ENCODE data around the gene PTPN3.

Gene PTPN3

GRCh38 chr9:109421026-109421970, 76.8 kb downstream of the PTPN3 start:
- DNase-seq: no peak

GRCh38 chr9:109419531-109419930, 78.6 kb downstream of the PTPN3 start:
- no peak for DNase-seq

- DNase-seq: no peak
Measured at GRCh38 chr9:109418827-109419226, 79.3 kb downstream of the PTPN3 start.

GRCh38 chr9:109417585-109418544, 80.2 kb downstream of the PTPN3 start:
- DNase-seq: no peak

GRCh38 chr9:109417054-109417453, 81.1 kb downstream of the PTPN3 start:
- DNase-seq: no peak

GRCh38 chr9:109416135-109416706, 81.9 kb downstream of the PTPN3 start:
- no peak for DNase-seq

- DNase-seq: no peak
Measured at GRCh38 chr9:109414125-109414785, 83.9 kb downstream of the PTPN3 start.

GRCh38 chr9:109411798-109412352, 86.2 kb downstream of the PTPN3 start:
- DNase-seq: peak; percentile 50

- DNase-seq: no peak
Measured at GRCh38 chr9:109411069-109411761, 86.9 kb downstream of the PTPN3 start.

GRCh38 chr9:109409773-109410397, 88.2 kb downstream of the PTPN3 start:
- DNase-seq: peak; percentile 5

- DNase-seq: no peak
Measured at GRCh38 chr9:109408759-109409462, 89.2 kb downstream of the PTPN3 start.

GRCh38 chr9:109403766-109404320, 94.3 kb downstream of the PTPN3 start:
- no peak for DNase-seq

- DNase-seq: no peak
Measured at GRCh38 chr9:109403116-109403515, 95.0 kb downstream of the PTPN3 start.

- no peak for DNase-seq
Measured at GRCh38 chr9:109401990-109402318, 96.2 kb downstream of the PTPN3 start.

GRCh38 chr9:109401169-109401989, 96.7 kb downstream of the PTPN3 start:
- DNase-seq: peak; percentile 81

GRCh38 chr9:109399258-109399767, 98.8 kb downstream of the PTPN3 start:
- DNase-seq: no peak

GRCh38 chr9:109391176-109391575, 106.9 kb downstream of the PTPN3 start:
- DNase-seq: no peak

- no peak for DNase-seq
Measured at GRCh38 chr9:109387856-109388255, 110.3 kb downstream of the PTPN3 start.

- DNase-seq: no peak
Measured at GRCh38 chr9:109387206-109387605, 110.9 kb downstream of the PTPN3 start.
